Measurements from ENCODE around the gene IDNK. TPM values are rescaled to one million over a fixed set of nuclear protein-coding genes. Genes with fewer than 3 reads are reported as not detected.

The IDNK gene
- total and polyA plus RNA-seq, 4 donors, result 5.6 to 33.4 (median 14.7) TPM

GRCh38 chr9:83620841-83621636, 1.9 kb upstream of the IDNK start:
- H3K27ac ChIP-seq (ENCODE audit: low read depth in 1 of 2, low read length in 2 of 2), result peak overlapping the region; percentile 37 to 64
- H3K27me3 ChIP-seq (ENCODE audit: control insufficient read depth in 4 of 4, insufficient read depth in 4 of 4, low read length in 3 of 4), result no peaks in the 10 kb centered on the region
- peak; percentile 50 for TF ChIP-seq YY1 (IDR thresholded peaks at IDR 0.05)
- TF ChIP-seq NR2F2 (IDR thresholded peaks at IDR 0.05), result no peak
- TF ChIP-seq HNF4A (conservative IDR thresholded peaks at IDR 0.05), result peak; percentile 88 to 91
- no peak for TF ChIP-seq ZBTB33 (IDR thresholded peaks at IDR 0.05)
- peak; percentile 80 for TF ChIP-seq SP1 (IDR thresholded peaks at IDR 0.05)
- peak; percentile 51 to 65 for TF ChIP-seq RXRA (IDR thresholded peaks at IDR 0.05)
- TF ChIP-seq EGR1 (IDR thresholded peaks at IDR 0.05; ENCODE audit: low read depth in 2 of 2), result peak; percentile 50 to 52
- TF ChIP-seq RAD21 (IDR thresholded peaks at IDR 0.05), result peak; percentile 91 to 95
- TF ChIP-seq CTCF (IDR thresholded peaks at IDR 0.05; ENCODE audit: low read depth, low read length, missing input control), result peak; percentile 83
- TF ChIP-seq REST (IDR thresholded peaks at IDR 0.05), result peak; percentile 6
- peak; percentile 4 for TF ChIP-seq FOXA1 (IDR thresholded peaks at IDR 0.05)
- TF ChIP-seq GABPA (IDR thresholded peaks at IDR 0.05 in 1 of 2, conservative IDR thresholded peaks at IDR 0.05 in 1 of 2), result no peak
- no peak for TF ChIP-seq ATF3 (IDR thresholded peaks at IDR 0.05)
- TF ChIP-seq FOXA2 (IDR thresholded peaks at IDR 0.05), result peak; percentile 13
- TF ChIP-seq TAF1 (conservative IDR thresholded peaks at IDR 0.05), result no peak
- TF ChIP-seq MAX (IDR thresholded peaks at IDR 0.05), result peak; percentile 92
- TF ChIP-seq HNF4G (IDR thresholded peaks at IDR 0.05), result peak; percentile 76
- TF ChIP-seq JUND (IDR thresholded peaks at IDR 0.05), result peak; percentile 17 to 36
- H3K4me3 ChIP-seq (ENCODE audit: low read depth in 1 of 3, low read length in 3 of 3), result peak overlapping the region in 2 of 3 donors; percentile 13 to 39
- H3K9me3 ChIP-seq (ENCODE audit: control insufficient read depth in 4 of 4, low read length in 3 of 4), result no peaks in the 10 kb centered on the region
- no peaks in the 10 kb centered on the region for H3K36me3 ChIP-seq (ENCODE audit: control insufficient read depth in 4 of 4, insufficient read depth in 3 of 4, low read depth in 1 of 4, low read length in 3 of 4)
- DNase-seq (ENCODE audit: low spot score), result peak; percentile 72
- WGBS, result 5% methylated on average over 7 of the region's 7 CpGs
- H3K4me1 ChIP-seq (ENCODE audit: control insufficient read depth in 4 of 4, insufficient read depth in 4 of 4, low read length in 3 of 4), result peaks cover 5 to 35% (median 29%) of the 10 kb centered on the region in 4 donors
- no peak overlapping the region for H3K9ac ChIP-seq (ENCODE audit: low read depth in 1 of 2, low read length in 2 of 2)
